ENCODE data around the gene TLR5.

The TLR5 gene

GRCh38 chr1:223133306-223133823 lies 9.7 kb downstream of the TLR5 start:
- TF ChIP-seq CTCF (IDR thresholded peaks at IDR 0.05; ENCODE audit: insufficient read depth, low read depth, low read length, missing control alignments), result no peak
- no peak overlapping the region for H3K4me3 ChIP-seq (ENCODE audit: low read depth, low read length)
- DNase-seq (ENCODE audit: low read depth), result no peak

- peak; percentile 46 for DNase-seq (ENCODE audit: low read depth)
- TF ChIP-seq CTCF (IDR thresholded peaks at IDR 0.05; ENCODE audit: insufficient read depth, low read depth, low read length, missing control alignments), result peak; percentile 69
- H3K4me3 ChIP-seq (ENCODE audit: low read depth, low read length), result no peak overlapping the region
Measured at GRCh38 chr1:223129229-223129901, 13.7 kb downstream of the TLR5 start.

- no peak for DNase-seq (ENCODE audit: low read depth)
- no peak for TF ChIP-seq CTCF (IDR thresholded peaks at IDR 0.05; ENCODE audit: insufficient read depth, low read depth, low read length, missing control alignments)
- H3K4me3 ChIP-seq (ENCODE audit: low read depth, low read length), result no peak overlapping the region
Measured at GRCh38 chr1:223126741-223127140, 16.3 kb downstream of the TLR5 start.

- DNase-seq (ENCODE audit: low read depth), result no peak
- no peak overlapping the region for H3K4me3 ChIP-seq (ENCODE audit: low read depth, low read length)
- TF ChIP-seq CTCF (IDR thresholded peaks at IDR 0.05; ENCODE audit: insufficient read depth, low read depth, low read length, missing control alignments), result no peak
Measured at GRCh38 chr1:223125766-223126165, 17.3 kb downstream of the TLR5 start.

- DNase-seq (ENCODE audit: low read depth), result no peak
- H3K4me3 ChIP-seq (ENCODE audit: low read depth, low read length), result no peak overlapping the region
- TF ChIP-seq CTCF (IDR thresholded peaks at IDR 0.05; ENCODE audit: insufficient read depth, low read depth, low read length, missing control alignments), result no peak
Measured at GRCh38 chr1:223123011-223123610, 19.9 kb downstream of the TLR5 start.

- H3K4me3 ChIP-seq (ENCODE audit: low read depth, low read length), result no peak overlapping the region
- no peak for DNase-seq (ENCODE audit: low read depth)
- no peak for TF ChIP-seq CTCF (IDR thresholded peaks at IDR 0.05; ENCODE audit: insufficient read depth, low read depth, low read length, missing control alignments)
Measured at GRCh38 chr1:223118418-223118817, 24.6 kb downstream of the TLR5 start.
